LNCaP clone FGC (cell line): ENCODE measurements around the gene SRMS.

Experiments used
- DNase-seq: peaks from one replicate; pipeline ENCODE4 v3.0.0-alpha.2; 2011; ENCODE audit warnings: low read depth
- H3K4me3 ChIP-seq: 2 replicates; pipeline ENCODE4 v1.5.1; 2011; ENCODE audit warnings: mild to moderate bottlenecking, low read depth, low read length, control low read depth
- TF ChIP-seq, protein P1 (sequence below): IDR thresholded peaks from 2 replicates; pipeline ENCODE4 v1.5.1; 2012; ENCODE audit warnings: mild to moderate bottlenecking; ENCODE audit not compliant: control insufficient read depth, insufficient read depth; ENCODE audit errors: extremely low read depth

Gene SRMS

GRCh38 chr20:63505723-63506122 is 41.8 kb downstream of the SRMS start:
- no peak overlapping the region for H3K4me3 ChIP-seq
- DNase-seq = no peak
- TF ChIP-seq, protein P1, sequence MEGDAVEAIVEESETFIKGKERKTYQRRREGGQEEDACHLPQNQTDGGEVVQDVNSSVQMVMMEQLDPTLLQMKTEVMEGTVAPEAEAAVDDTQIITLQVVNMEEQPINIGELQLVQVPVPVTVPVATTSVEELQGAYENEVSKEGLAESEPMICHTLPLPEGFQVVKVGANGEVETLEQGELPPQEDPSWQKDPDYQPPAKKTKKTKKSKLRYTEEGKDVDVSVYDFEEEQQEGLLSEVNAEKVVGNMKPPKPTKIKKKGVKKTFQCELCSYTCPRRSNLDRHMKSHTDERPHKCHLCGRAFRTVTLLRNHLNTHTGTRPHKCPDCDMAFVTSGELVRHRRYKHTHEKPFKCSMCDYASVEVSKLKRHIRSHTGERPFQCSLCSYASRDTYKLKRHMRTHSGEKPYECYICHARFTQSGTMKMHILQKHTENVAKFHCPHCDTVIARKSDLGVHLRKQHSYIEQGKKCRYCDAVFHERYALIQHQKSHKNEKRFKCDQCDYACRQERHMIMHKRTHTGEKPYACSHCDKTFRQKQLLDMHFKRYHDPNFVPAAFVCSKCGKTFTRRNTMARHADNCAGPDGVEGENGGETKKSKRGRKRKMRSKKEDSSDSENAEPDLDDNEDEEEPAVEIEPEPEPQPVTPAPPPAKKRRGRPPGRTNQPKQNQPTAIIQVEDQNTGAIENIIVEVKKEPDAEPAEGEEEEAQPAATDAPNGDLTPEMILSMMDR = no peak

GRCh38 chr20:63505281-63505680 is 42.3 kb downstream of the SRMS start:
- TF ChIP-seq, protein P1 = no peak
- no peak for DNase-seq
- no peak overlapping the region for H3K4me3 ChIP-seq

- no peak overlapping the region for H3K4me3 ChIP-seq
- TF ChIP-seq, protein P1 = no peak
- no peak for DNase-seq
These were observed 42.9 kb downstream of the SRMS start for GRCh38 chr20:63504642-63505041.

- no peak overlapping the region for H3K4me3 ChIP-seq
- TF ChIP-seq, protein P1 = no peak
- DNase-seq = no peak
These were observed 44.0 kb downstream of the SRMS start for GRCh38 chr20:63503524-63503923.

GRCh38 chr20:63502671-63503172 is 44.8 kb downstream of the SRMS start:
- H3K4me3 ChIP-seq = no peak overlapping the region
- TF ChIP-seq, protein P1 = no peak
- no peak for DNase-seq

DNA sequence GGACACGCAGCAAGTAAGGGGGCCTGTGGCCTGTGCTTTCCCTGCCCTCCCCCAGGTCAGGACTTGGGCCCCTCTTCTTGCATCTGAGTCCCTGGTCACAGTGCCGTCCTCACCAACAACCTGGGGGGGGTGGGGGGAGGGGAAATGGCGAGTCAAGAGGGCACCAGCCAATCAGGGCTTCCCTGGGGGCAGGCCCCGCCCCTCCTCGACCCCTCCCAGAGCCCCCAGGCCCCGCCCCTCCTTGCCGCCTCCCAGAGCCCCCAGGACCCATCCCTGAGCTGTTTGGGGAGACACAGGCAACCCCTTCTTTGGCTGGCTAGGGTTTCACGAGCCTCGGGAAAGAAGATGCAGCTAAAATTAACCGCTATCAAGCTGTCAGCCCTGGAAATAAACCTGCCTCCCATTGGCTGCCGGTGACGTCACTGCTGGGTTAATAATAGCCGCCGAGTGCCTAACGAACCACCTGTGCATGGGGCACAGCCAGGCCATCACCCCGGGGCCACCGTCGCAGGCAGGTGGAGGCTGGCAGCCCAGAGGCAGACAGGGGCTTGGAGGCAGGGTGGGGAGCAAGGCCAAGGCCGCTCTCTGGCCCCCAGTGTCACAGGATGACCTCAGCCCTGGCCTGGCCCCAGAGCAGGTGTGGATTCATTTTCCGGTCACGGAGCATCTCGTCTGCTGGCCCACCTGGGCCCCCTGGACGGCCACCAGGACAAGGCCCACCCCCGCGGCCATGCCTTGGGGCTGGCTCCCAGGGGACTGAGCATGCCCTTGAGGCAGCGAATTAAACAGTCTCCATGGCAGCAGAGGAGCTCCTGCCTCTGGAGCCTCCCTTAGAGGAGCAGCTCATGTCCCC is 45.5 kb downstream of the SRMS start:
- no peak overlapping the region for H3K4me3 ChIP-seq
- TF ChIP-seq, protein P1 = no peak
- no peak for DNase-seq
